NCI-H748 treated with DMSO at 0.1 percent for 48 hours (cell line): Measurements from ENCODE around the gene COL6A2.

Experiments
- DNase-seq: peaks from one replicate; lab custom pipeline; 2025; lab: John Stamatoyannopoulos, UW

COL6A2 gene

GRCh38 chr21:46114963-46115362 lies 17.1 kb downstream of the COL6A2 start:
- DNase-seq: no peak

DNA sequence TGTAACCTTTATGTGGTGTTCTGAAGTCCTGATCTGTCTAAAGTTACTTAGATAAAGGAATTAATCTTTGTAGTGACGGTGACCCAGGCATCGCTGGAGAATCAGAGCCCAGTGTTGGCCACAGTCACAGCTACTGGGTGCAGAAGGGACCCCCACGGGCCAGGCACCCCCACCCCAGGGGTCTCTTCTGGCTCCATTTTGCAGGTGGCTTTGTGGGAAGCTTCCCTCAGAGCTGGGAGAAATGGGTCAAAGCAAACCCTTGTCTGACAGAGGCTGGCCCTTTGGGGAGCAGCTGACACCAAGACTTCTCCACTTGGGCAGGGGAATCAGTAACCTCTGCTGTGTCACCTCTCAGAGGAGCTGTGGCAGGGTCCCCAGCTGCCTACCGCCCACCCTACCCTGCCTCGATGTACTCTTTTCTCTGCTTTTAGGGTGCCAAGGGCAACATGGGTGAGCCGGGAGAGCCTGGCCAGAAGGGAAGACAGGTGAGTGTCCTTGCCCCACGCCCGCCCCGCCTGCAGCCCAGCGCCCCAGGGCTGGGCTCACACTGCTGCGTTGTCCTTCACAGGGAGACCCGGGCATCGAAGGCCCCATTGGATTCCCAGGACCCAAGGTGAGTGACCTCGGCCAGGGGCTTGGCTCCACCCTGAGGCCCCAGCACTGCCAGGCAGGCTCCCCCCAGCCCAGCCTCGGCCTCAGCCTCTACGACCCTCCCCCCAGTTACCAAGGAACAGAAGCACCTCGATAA lies 17.7 kb downstream of the COL6A2 start:
- DNase-seq: no peak

GRCh38 chr21:46116189-46116775 lies 18.4 kb downstream of the COL6A2 start:
- DNase-seq: no peak

DNA sequence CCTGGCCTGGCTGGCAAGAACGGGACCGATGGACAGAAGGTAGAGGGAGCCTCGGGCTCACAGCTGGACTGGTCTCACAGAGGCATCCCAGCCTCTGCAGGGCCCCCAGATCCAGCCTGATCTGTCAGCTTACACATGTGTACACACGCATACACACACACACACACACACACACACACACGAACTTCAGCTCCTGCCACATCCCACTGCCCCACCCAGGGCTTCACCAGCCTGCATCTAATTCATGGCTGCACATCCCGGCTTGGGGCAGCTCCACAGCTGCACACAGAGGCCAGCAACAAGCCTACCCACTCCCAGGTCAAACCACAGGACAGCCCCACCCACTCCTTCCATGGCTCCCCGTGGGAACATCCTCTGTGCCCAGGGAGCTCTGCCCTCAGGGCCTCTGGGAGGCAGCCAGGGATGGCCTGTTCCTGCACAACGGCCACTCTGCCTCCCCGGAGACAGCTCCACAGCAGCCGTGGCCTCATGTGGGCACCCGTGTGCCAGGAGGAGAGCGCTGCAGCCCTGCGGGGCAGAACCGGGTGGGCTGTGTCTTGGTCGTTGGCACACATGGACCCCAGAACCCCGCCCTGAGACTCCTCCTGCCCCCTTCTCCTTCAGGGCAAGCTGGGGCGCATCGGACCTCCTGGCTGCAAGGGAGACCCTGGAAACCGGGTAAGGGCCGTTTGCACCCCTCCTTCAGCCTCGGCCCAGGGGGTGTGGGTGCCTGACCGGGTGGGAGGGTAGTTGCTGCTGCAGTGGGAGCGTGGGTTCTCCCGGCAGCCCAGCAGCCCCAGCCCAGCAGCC lies 19.1 kb downstream of the COL6A2 start:
- DNase-seq: no peak

- no peak for DNase-seq
Observed at GRCh38 chr21:46117586-46118315, 19.8 kb downstream of the COL6A2 start.

DNA sequence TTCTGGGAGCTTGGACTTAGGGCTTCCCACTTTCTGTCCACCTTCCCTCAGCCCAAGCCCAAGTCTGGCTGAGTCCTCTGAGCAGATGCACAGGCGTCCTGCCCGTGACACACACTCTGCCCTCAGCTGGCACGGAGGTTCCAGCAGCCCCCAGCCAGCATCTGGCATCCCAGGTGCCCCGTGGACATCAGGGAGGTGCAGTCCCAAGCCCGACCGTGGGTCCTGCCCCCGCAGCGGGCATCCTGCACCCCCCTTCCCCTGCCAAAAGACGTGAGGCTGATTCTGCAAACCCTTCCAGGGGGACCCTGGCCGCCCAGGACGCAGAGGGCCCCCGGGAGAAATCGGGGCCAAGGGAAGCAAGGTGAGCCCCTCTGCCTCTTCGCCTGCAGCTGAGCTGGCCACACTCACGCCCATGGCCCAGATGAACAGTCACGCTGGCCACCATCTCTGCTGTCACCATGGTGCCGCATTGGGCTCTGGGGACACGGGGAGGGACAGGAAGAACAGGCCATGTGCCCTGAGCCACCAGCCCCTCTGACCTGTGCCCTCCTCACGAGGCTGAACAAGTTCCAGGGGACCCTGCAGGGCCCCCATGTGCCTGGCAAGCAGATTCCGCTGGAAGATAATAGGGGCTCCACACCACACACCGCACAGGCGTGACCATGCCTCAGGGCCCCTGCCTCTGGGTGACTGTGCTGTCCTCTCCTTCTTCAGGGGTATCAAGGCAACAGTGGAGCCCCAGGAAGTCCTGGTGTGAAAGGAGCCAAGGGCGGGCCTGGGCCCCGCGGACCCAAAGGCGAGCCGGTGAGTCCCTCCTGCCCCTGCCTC lies 20.6 kb downstream of the COL6A2 start:
- no peak for DNase-seq

- DNase-seq: no peak
Observed at GRCh38 chr21:46119144-46119636, 21.3 kb downstream of the COL6A2 start.

GRCh38 chr21:46119637-46120271 lies 21.8 kb downstream of the COL6A2 start:
- no peak for DNase-seq

DNA sequence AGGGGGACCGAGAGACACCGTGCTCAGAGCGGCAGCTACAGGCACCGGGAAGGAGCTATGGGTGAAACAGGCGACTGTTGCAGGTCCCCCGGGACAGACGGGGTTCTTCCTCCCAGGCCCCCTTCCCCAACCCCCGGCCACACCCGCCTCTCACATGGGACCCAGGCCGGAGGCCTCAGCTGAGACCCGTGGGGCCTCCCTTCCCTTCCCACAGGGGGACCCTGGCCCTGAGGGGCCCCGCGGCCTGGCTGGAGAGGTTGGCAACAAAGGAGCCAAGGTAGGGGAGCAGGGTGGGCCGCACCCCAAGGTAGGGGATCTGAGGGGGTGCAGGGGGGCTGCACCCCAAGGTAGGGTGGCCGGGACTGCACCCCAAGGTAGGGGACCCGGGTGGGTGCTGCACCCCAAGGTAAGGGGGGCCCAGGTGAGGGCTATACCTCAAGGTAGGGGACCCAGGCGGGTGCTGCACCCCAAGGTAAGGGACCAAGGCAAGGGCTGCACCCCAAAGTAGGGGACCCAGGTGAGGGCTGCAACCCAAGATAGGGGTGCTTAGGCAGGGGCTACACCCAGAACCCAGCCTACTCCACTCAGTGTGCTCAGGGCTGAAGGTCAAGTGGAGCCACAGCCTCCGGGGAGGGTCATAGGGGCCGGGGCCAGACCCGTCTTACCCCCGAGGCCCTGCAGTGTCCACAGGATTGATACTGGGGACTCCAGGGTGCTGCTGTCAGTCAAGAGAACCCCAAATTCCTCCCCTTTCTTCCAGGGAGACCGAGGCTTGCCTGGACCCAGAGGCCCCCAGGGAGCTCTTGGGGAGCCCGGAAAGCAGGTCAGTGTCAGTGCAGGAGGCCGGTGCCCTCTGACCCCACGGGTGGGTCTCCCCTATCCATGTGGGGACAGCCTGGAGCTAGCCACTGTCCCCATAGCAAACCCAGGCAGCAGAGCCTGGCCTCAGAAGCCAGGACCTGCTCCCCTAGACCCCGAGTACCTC lies 22.7 kb downstream of the COL6A2 start:
- no peak for DNase-seq

DNA sequence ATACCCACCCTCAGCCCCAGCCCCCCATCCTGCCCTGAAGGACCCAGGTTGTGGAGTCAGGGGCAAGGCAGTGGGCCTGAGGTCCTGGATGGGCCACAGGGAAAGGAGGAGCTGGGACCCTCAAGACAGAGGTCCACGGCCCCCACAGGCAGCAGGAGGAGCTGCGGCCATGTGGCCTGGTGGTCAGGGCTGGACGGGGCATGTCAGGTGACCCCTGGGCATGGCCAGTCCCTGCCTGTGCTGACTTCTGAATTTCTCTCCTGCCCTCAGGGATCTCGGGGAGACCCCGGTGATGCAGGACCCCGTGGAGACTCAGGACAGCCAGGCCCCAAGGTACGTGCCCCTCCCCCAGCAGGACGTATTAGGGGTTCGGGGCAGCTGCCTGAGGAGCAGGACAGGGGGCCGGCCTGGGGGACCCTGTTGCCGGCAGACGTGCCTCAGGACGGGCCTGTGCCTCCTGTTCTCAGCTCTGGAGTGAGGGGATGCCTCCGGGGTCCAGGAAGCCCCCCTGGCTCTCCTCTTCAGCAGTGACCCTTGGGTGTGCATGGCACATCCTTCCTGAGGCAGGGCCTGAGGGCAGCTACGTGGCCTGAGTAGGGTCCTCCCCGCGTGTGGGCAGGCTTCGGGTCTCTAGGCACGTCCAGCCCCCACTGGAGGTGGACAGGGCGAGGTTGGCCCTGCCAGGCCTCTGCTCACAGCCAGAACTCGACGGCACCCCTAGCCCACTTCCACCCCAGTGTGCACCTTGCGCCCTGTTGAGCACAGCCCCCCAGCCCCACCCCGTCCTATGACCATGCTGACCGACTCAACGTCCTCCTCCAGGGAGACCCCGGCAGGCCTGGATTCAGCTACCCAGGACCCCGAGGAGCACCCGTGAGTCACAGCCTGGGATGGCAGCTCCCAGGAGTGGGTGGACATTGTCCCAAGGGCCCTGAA lies 23.6 kb downstream of the COL6A2 start:
- no peak for DNase-seq

GRCh38 chr21:46122237-46122671 lies 24.3 kb downstream of the COL6A2 start:
- DNase-seq: no peak

GRCh38 chr21:46122758-46123683 lies 25.1 kb downstream of the COL6A2 start:
- DNase-seq: no peak

DNA sequence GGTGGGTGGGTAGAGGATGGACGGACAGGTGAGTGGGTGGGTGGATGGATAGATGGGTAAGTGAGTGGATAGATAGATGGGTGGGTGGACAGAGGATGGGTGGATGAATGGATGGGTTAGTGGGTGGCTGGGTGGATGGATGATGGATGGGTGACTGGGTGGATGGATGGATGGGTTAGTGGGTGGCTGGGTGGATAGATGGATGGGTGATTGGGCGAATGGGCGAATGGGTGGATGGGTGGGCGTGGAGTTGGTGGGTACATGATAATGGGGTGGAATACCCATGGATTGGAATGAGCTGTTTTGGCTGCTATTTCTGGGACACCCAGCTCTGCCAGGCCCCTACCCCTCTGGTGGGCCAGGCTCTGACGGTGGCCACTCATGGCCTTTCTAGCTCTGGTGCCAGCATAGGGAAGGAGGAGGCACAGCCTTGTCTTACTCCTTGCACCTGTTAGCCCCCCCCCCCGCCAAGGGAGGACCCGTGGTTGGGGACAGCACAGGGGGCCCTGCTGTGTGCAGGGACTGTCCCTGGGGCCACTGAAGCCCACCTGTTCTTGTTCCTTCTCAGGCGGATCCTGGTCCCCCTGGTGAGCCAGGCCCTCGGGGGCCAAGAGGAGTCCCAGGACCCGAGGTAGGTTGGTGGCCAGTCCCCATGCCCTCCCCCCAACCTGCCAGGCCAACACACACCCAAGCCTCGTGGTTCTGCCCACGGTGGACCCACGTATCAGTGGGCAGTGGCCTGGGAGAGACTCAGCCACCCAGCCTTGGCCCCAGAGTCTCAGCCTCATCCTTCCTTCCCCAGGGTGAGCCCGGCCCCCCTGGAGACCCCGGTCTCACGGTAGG lies 26.4 kb downstream of the COL6A2 start:
- DNase-seq: no peak

DNA sequence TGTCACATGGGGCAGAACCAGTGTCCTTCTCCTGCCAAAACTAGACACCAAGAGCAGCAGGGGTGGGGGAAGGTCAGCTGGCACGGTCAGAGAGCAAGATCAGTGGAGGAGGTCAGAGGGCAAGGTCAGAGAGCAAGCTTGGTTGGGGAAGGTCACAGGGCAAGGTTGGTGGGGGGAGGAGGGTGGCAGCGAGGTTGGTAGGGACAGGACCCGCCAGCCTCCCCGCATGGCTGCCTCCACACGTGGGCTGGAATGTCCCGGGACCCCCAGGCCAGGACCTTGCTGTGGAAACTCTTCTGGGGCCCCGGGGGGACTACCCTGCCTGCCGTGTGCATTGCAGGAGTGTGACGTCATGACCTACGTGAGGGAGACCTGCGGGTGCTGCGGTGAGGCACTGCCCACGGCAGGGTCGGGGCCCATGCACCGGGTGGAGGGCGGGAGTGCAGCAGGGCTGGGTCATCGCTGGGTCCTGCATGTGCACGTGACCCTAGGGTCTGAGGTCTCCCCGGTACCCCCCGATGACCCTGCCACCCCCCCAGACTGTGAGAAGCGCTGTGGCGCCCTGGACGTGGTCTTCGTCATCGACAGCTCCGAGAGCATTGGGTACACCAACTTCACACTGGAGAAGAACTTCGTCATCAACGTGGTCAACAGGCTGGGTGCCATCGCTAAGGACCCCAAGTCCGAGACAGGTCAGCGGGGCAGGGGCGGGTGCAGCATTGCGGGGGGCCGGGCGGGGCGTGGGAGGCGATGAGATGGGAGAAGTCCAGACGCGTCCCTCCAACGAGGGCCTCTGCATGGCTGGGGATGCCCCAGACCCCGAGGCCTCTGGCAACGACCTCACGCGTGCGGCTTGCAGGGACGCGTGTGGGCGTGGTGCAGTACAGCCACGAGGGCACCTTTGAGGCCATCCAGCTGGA lies 27.3 kb downstream of the COL6A2 start:
- DNase-seq: no peak

DNA sequence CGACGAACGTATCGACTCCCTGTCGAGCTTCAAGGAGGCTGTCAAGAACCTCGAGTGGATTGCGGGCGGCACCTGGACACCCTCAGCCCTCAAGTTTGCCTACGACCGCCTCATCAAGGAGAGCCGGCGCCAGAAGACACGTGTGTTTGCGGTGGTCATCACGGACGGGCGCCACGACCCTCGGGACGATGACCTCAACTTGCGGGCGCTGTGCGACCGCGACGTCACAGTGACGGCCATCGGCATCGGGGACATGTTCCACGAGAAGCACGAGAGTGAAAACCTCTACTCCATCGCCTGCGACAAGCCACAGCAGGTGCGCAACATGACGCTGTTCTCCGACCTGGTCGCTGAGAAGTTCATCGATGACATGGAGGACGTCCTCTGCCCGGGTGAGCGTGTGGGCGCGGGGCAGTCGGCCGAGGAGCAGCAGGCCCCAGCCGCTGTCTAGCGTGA lies 28.0 kb downstream of the COL6A2 start:
- DNase-seq: no peak
